H7 (cell line): ENCODE data around the gene NAV2. TPM values are rescaled to one million over a fixed set of nuclear protein-coding genes. Genes with fewer than 3 reads are reported as not detected.

Source experiments
- DNase-seq: peaks from one replicate; pipeline ENCODE4 v3.0.0; 2012
- H3K27me3 ChIP-seq: 2 replicates; pipeline ENCODE4 v1.6.0; 2011; ENCODE audit warnings: mild to moderate bottlenecking, low read length; ENCODE audit not compliant: control insufficient read depth, insufficient read depth
- H3K36me3 ChIP-seq: replicated peaks from 2 replicates; pipeline ENCODE4 v1.5.1; 2011; ENCODE audit warnings: low read length; ENCODE audit not compliant: control insufficient read depth, insufficient read depth
- H3K4me3 ChIP-seq: 2 replicates; pipeline ENCODE4 v1.5.1; 2011; ENCODE audit warnings: low read depth, mild to moderate bottlenecking, control low read depth, low read length, moderate library complexity; ENCODE audit not compliant: insufficient read depth
- total RNA-seq: library from RNA; depleted of rRNA; stranded (reverse); fragments of >200 nt; shearing (Covaris generic); gene quantifications from 2 replicates; pipeline ENCODE4 v1.2.3, GENCODE V29; 2014

NAV2 gene
- total RNA-seq, 1 experiment from 2014 or later = 11.1 TPM

DNA sequence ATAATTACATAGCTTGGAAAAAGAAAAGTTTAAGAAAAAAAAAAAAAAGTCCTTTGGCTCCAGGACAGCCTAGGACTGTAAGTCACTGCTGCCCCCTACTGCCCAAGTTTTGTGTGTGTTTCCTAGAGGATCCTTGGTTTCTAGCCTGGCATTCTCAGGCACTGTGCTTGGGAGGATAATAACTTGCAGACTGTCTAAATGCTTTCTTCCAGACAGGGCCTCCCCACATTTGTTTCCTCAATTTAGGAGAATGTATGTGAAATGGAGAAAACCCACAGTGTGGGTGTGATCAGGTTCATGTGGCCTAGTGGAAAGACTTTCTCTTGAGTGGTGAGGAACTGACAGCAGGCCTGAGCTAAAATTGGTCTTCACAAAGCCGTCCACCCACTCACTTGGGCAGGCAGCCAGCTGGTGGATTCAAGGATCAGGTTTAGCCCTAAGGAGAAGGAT, 191.0 kb downstream of the NAV2 start:
- no peaks in the 10 kb centered on the region for H3K27me3 ChIP-seq
- DNase-seq = peak; percentile 54
- no peaks in the 10 kb centered on the region; the same call in 1 of the 2 replicates for H3K36me3 ChIP-seq
- no peak overlapping the region for H3K4me3 ChIP-seq

- DNase-seq = peak; percentile 54
- Histone ChIP-seq H3K36me3 (no peaks in the 10 kb centered on the region; the same call in 1 of the 2 replicates), H3K4me3 (no peak overlapping the region), H3K27me3 (no peaks in the 10 kb centered on the region)
These were observed 192.7 kb downstream of the NAV2 start for GRCh38 chr11:19905280-19905853.

GRCh38 chr11:19906126-19906525, 193.5 kb downstream of the NAV2 start:
- Histone ChIP-seq H3K27me3 (no peaks in the 10 kb centered on the region), H3K4me3 (no peak overlapping the region), H3K36me3 (no peaks in the 10 kb centered on the region; the same call in 1 of the 2 replicates)
- DNase-seq = no peak

DNA sequence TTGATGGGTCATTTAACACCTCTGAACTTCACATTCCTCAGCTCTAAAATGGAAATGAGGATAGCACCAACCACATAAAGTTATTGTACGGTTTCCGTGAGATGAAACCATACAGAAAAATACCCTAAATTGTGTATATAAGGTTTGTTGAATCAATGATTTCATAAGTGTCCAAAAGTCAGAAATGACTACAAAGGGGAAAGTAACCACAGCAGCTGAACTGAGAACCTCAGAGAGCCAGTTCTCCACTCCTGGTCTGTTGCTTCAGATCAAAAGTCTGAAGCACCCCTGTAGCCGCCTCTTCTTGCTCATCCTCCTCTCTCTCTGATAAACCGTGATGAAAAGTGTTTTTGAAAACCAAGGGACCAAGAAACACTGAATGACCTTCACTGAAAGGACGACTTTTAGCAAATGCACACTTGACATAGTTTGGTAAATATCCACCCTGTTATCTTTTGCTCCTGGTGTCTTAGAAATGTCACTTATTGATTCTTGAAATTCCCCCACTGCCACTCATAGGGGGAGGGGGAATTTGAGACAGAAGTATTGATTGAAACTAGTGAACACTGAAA, 194.5 kb downstream of the NAV2 start:
- no peak overlapping the region for H3K4me3 ChIP-seq
- DNase-seq = no peak

GRCh38 chr11:19907839-19908238, 195.2 kb downstream of the NAV2 start:
- Histone ChIP-seq H3K27me3 (no peaks in the 10 kb centered on the region), H3K36me3 (no peaks in the 10 kb centered on the region; the same call in 1 of the 2 replicates), H3K4me3 (no peak overlapping the region)
- no peak for DNase-seq

More for the DNA sequence above, 194.5 kb downstream of the NAV2 start:
- H3K36me3 ChIP-seq = no peaks in the 10 kb centered on the region; the same call in 1 of the 2 replicates
- H3K27me3 ChIP-seq = no peaks in the 10 kb centered on the region

DNA sequence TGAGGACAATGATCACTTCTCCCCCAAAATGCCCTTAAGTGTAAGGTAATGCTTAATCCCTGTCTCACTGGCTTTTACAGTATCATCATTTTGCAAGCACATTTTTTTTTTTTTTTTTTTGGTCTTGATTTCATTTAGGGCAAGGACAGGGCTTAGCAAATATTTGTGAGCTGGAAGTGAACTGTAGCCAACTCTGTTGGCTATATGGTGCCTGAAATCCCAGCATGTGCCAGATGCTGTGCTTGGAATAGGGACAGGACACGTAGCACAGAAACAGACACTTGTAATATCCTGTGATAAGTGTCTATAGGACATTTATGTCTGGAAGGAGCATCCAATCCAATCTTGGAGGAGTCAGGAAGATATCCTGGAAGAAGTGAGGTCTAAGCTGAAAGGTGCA, 198.3 kb downstream of the NAV2 start:
- DNase-seq = no peak
- H3K27me3 ChIP-seq = no peaks in the 10 kb centered on the region
- H3K36me3 ChIP-seq = no peaks in the 10 kb centered on the region; the same call in 1 of the 2 replicates

GRCh38 chr11:19912115-19912957, 199.7 kb downstream of the NAV2 start:
- H3K27me3 ChIP-seq = no peaks in the 10 kb centered on the region
- H3K4me3 ChIP-seq = no peak overlapping the region
- DNase-seq = no peak
- peaks cover 3% of the 10 kb centered on the region for H3K36me3 ChIP-seq

More for the DNA sequence above, 198.3 kb downstream of the NAV2 start:
- H3K4me3 ChIP-seq = no peak overlapping the region

GRCh38 chr11:19912958-19913892, 200.6 kb downstream of the NAV2 start:
- H3K4me3 ChIP-seq = no peak overlapping the region
- peak; percentile 29 for DNase-seq
- H3K36me3 ChIP-seq = peaks cover 3% of the 10 kb centered on the region
- no peaks in the 10 kb centered on the region for H3K27me3 ChIP-seq

- no peak for DNase-seq
- H3K4me3 ChIP-seq = no peak overlapping the region
- H3K36me3 ChIP-seq = peaks cover 3% of the 10 kb centered on the region
- H3K27me3 ChIP-seq = no peaks in the 10 kb centered on the region
These were observed 201.2 kb downstream of the NAV2 start for GRCh38 chr11:19913893-19914249.

DNA sequence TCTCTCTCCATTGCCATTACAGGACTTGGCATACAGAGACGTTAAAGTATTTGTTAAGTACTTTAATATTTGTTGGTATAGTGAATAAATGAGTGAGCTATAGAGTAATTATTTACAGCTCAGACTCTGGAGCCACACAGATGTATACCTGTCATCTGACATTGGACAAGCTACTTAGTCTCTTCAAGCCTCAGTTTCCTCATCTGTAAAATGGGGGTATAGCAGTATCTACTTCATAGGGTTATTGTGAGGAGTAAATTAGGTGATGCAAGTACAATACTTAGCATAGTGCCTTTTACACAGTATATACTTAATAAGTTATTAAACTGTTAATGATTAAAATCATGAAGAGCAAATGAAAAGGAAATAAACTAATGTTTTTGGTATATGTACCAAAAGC, 203.2 kb downstream of the NAV2 start:
- peaks cover 3% of the 10 kb centered on the region for H3K36me3 ChIP-seq
- no peaks in the 10 kb centered on the region for H3K27me3 ChIP-seq
- DNase-seq = no peak
- no peak overlapping the region for H3K4me3 ChIP-seq

- no peak for DNase-seq
- Histone ChIP-seq H3K4me3 (no peak overlapping the region), H3K27me3 (no peaks in the 10 kb centered on the region), H3K36me3 (peaks cover 3% of the 10 kb centered on the region)
These were observed 204.4 kb downstream of the NAV2 start for GRCh38 chr11:19917069-19917468.

- Histone ChIP-seq H3K36me3 (peaks cover 3% of the 10 kb centered on the region), H3K27me3 (no peaks in the 10 kb centered on the region), H3K4me3 (no peak overlapping the region)
- DNase-seq = no peak
These were observed 205.8 kb downstream of the NAV2 start for GRCh38 chr11:19918302-19919049.

DNA sequence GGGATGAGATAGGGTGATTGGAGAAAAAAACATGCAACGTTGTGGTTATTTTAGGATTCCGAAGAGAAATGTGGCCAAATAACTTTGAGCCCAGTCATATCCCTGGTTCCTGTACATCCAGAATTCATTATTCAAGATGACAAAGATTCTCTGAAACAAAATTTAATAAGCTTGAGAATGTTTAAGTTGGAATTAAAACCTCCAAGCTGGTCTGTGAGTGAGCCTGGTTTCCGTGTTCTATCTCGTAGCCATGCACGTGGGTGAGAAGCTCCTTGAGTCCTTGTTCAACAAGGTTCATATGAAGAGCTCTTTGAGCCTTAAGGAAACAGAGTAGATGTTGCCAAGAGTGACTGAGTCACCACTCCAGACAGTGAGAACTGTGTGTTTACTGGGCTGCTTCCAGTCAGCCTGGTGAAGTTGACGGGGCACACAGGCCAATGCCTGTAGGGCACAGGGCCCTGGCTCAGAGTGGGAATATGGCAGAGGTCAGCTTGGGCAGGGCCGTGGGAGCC, 206.5 kb downstream of the NAV2 start:
- Histone ChIP-seq H3K4me3 (no peak overlapping the region), H3K36me3 (peaks cover 3% of the 10 kb centered on the region), H3K27me3 (no peaks in the 10 kb centered on the region)
- no peak for DNase-seq
